Activated T-cell treated with anti-CD3 and anti-CD28 coated beads, Interleukin-2, amount 50 U/mL, for 4 hours (primary cell): Measurements from ENCODE around the gene TACR3. TPM values are rescaled to one million over a fixed set of nuclear protein-coding genes. Genes with fewer than 3 reads are reported as not detected.
"Not testable (repeated sequence)": the region's sequence is repeated elsewhere in the genome, so short reads cannot be mapped to it uniquely, and the experiment has no call there.

Source experiments
- ATAC-seq, 2 donors: fragments of 200-7000 bp; cut with Tn5 transposase; one replicate each; pipeline ENCODE4 v1.10.0; 2021
- DNase-seq: peaks from one replicate; pipeline ENCODE4 v3.0.0-alpha.2; 2020
- H3K27me3 Mint-ChIP-seq: one replicate; pipeline ENCODE4 v1.8.0; 2021; ENCODE audit warnings: low read depth, mixed read lengths
- H3K36me3 Mint-ChIP-seq: one replicate; pipeline ENCODE4 v1.8.0; 2022; ENCODE audit warnings: mixed read lengths; ENCODE audit not compliant: insufficient read depth
- H3K4me1 Mint-ChIP-seq: one replicate; pipeline ENCODE4 v1.8.0; 2021; ENCODE audit warnings: low read depth, mixed read lengths
- H3K4me3 Mint-ChIP-seq: one replicate; pipeline ENCODE4 v1.8.0; 2021; ENCODE audit warnings: mild to moderate bottlenecking, moderate library complexity, mixed read lengths
- H3K9me3 Mint-ChIP-seq: one replicate; pipeline ENCODE4 v1.8.0; 2021; ENCODE audit warnings: mixed read lengths
- total RNA-seq, 3 donors: library from RNA; stranded (reverse); gene quantifications; one replicate each; pipeline ENCODE4 v1.2.1, GENCODE V29; 2021

Gene TACR3
- total RNA-seq, 3 donors from 2014 or later = not detected

- ATAC-seq (no peak), DNase-seq (no peak)
- H3K4me1 Mint-ChIP-seq = no peaks in the 10 kb centered on the region
- peaks cover 6% of the 10 kb centered on the region for H3K9me3 Mint-ChIP-seq
- no peaks in the 10 kb centered on the region for H3K27me3 Mint-ChIP-seq
- no peak overlapping the region for H3K4me3 Mint-ChIP-seq
- H3K36me3 Mint-ChIP-seq = no peaks in the 10 kb centered on the region
These were observed 73.8 kb downstream of the TACR3 start for GRCh38 chr4:103645991-103646390.

DNA sequence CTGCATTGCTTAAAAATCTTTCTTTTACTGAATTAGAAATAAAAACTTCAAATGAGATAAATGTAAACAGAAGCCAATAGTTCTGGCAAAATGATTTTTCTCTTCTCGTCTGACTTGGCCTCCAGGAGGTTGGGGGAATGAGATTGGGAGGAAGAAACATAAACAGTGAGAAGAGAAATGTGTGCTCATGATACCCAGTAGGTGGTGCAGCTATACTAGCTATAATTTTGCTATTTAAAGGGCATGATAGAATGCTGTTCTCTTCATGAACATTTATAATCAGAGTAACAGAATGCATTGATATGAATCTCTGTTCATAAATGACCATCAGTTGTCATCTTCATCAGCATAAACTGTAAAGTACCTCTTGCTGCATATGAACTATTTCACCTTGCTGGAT, 85.5 kb downstream of the TACR3 start:
- H3K4me1 Mint-ChIP-seq = no peaks in the 10 kb centered on the region
- no peak overlapping the region for H3K4me3 Mint-ChIP-seq
- no peaks in the 10 kb centered on the region for H3K27me3 Mint-ChIP-seq
- DNase-seq = no peak
- H3K9me3 Mint-ChIP-seq = no peaks in the 10 kb centered on the region
- no peak for ATAC-seq
- H3K36me3 Mint-ChIP-seq = no peaks in the 10 kb centered on the region

DNA sequence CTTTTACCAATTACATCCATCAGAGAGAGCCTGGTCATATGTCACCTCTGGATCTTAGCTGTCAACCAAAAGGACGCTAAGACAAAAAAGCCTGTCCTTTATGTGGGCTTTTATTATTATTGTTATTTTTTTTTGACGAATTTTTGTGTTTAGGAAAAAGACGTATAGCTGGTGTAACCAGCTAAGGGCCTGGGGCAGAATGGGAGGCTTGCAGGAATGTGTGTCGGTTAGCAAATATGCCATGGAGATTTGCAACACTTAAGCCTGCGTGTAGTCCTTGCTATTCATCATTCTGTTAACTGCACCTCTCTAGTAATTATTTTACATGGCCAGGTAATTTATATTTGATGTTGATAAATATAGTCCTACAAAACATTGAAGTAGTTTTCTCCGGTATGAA, 93.5 kb downstream of the TACR3 start:
- no peaks in the 10 kb centered on the region for H3K27me3 Mint-ChIP-seq
- peaks cover 5% of the 10 kb centered on the region for H3K9me3 Mint-ChIP-seq
- ATAC-seq = no peak

DNA sequence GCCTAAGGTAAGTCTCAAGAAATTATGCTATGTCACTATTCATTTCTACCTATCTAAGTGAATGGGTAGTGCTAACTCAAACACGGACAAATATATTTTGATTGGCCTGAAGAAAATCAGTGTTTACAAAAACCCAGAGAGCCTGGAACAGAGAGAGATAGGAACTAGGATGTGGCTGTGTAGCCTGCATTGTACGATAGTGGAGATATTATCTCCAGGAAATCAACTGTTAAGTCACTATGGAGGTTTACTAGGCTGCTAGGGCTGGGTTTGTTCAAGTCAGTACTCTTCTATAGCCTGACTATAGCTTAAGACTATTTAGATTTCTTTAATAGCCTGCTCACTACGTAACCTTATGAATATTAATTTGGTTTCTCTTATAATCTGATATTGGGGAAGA, 127.9 kb downstream of the TACR3 start:
- Mint-ChIP-seq H3K4me3 (no peak overlapping the region), H3K9me3 (no peaks in the 10 kb centered on the region), H3K36me3 (no peaks in the 10 kb centered on the region), H3K27me3 (no peaks in the 10 kb centered on the region), H3K4me1 (no peaks in the 10 kb centered on the region)
- DNase-seq (no peak), ATAC-seq (no peak)

More for the DNA sequence above, 93.5 kb downstream of the TACR3 start:
- H3K4me3 Mint-ChIP-seq = no peak overlapping the region
- no peaks in the 10 kb centered on the region for H3K36me3 Mint-ChIP-seq
- DNase-seq = no peak
- H3K4me1 Mint-ChIP-seq = no peaks in the 10 kb centered on the region

DNA sequence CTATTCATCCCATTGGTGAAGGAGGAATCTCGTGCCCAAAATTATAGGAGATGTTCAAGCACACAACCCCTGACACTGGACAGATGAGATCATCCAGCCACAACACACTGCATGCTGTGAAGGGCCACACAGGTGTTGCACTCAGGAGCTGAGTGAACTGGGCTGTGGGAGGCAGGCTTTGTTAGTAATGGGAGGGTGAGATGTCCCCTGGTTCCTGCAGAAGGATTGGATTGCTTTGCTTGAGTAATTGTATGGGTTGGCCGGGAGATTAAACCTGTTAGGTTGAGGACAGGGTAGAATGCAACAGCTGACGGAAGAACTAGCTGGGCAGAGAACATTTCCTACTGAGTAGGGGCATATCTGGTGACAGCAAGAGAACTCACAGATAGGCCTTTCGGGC, 152.2 kb downstream of the TACR3 start:
- ATAC-seq = no peak
- no peak for DNase-seq
- no peaks in the 10 kb centered on the region for H3K36me3 Mint-ChIP-seq
- no peaks in the 10 kb centered on the region for H3K9me3 Mint-ChIP-seq
- no peaks in the 10 kb centered on the region for H3K27me3 Mint-ChIP-seq
- no peaks in the 10 kb centered on the region for H3K4me1 Mint-ChIP-seq
- no peak overlapping the region for H3K4me3 Mint-ChIP-seq

- not testable (repeated sequence) for H3K9me3 Mint-ChIP-seq, H3K4me1 Mint-ChIP-seq, ATAC-seq, DNase-seq, H3K36me3 Mint-ChIP-seq, H3K27me3 Mint-ChIP-seq, H3K4me3 Mint-ChIP-seq
These were observed 160.6 kb downstream of the TACR3 start for GRCh38 chr4:103559178-103559577.
